Prostate gland (tissue), 2 donors: ENCODE measurements around the gene BICDL2.

Experiments
- POLR2A ChIP-seq: fragments of 450-650 bp; IDR thresholded peaks from one replicate; pipeline ENCODE4 v1.6.1; 2016; ENCODE audit warnings: antibody characterized with exemption, mild to moderate bottlenecking
- POLR2AphosphoS5 ChIP-seq: sonication (generic); formaldehyde crosslinking; IDR thresholded peaks from one replicate; pipeline ENCODE4 v1.6.1; 2017; ENCODE audit warnings: antibody characterized with exemption
- TF ChIP-seq, protein P1 (sequence below), 4 experiments: fragments of 200-600 bp in 2 of 4; fragments of 450-650 bp in 2 of 4; sonication (generic) in 2 of 4; IDR thresholded peaks; 1 replicate in 3 of 4; 2 replicates in 1 of 4; pipeline ENCODE4 v1.5.1; 2016 to 2019; ENCODE audit warnings: antibody characterized with exemption in 4 of 4, mild to moderate bottlenecking in 2 of 4, moderate library complexity in 2 of 4

GRCh38 chr16:2999929-3000328 lies 36.8 kb downstream of the BICDL2 start:
- TF ChIP-seq, protein P1, sequence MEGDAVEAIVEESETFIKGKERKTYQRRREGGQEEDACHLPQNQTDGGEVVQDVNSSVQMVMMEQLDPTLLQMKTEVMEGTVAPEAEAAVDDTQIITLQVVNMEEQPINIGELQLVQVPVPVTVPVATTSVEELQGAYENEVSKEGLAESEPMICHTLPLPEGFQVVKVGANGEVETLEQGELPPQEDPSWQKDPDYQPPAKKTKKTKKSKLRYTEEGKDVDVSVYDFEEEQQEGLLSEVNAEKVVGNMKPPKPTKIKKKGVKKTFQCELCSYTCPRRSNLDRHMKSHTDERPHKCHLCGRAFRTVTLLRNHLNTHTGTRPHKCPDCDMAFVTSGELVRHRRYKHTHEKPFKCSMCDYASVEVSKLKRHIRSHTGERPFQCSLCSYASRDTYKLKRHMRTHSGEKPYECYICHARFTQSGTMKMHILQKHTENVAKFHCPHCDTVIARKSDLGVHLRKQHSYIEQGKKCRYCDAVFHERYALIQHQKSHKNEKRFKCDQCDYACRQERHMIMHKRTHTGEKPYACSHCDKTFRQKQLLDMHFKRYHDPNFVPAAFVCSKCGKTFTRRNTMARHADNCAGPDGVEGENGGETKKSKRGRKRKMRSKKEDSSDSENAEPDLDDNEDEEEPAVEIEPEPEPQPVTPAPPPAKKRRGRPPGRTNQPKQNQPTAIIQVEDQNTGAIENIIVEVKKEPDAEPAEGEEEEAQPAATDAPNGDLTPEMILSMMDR (IDR thresholded peaks at IDR 0.05) = no peak
- TF ChIP-seq POLR2AphosphoS5 = no peak
- TF ChIP-seq POLR2A = no peak
